Fibroblast of peridontal ligament (primary cell): ENCODE results near the gene TMEM26.
"Not testable (repeated sequence)": the region's sequence is repeated elsewhere in the genome, so short reads cannot be mapped to it uniquely, and the experiment has no call there.

Experiments used
- DNase-seq: peaks from one replicate; pipeline ENCODE4 v3.0.0-alpha.2; 2010; ENCODE audit errors: extremely low read depth

TMEM26 gene

DNA sequence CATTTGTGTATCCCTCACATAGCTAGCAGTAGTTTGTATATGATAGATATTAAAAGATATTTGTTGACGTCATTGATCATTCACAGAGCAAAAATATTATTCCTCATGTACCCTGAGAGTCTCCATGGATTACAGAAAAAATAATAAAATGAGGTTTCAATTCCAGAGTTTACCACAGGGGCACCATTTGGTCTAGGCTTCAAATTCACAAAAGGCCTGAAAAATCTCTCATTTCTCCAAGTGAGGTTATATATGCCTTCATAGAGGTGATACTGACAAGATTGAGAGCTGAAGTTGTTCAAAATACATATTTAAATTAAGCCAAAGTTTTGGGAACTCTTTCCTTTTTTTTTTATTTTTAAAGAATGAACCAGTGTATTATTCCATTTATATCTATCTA is 52.7 kb downstream of the TMEM26 start:
- DNase-seq: no peak

DNA sequence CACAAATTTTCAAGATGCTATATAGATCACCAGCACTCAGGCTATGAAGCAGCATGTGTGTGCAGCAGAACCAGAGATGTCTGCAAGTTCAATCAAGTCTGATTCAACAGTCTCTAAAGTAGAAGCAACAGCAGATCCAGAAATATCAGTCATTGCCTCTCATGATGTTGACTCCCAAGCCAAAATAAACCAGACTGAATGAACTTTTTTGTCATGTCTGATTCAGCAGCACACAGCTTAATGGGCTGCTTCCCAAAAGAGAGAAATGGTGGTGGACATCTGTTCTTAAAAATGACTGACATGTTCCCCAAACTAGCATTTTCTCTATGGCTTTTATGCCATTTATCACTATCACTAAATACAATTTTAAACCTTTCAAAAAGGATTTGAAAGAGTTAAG is 53.8 kb downstream of the TMEM26 start:
- DNase-seq: peak; percentile 76

DNA sequence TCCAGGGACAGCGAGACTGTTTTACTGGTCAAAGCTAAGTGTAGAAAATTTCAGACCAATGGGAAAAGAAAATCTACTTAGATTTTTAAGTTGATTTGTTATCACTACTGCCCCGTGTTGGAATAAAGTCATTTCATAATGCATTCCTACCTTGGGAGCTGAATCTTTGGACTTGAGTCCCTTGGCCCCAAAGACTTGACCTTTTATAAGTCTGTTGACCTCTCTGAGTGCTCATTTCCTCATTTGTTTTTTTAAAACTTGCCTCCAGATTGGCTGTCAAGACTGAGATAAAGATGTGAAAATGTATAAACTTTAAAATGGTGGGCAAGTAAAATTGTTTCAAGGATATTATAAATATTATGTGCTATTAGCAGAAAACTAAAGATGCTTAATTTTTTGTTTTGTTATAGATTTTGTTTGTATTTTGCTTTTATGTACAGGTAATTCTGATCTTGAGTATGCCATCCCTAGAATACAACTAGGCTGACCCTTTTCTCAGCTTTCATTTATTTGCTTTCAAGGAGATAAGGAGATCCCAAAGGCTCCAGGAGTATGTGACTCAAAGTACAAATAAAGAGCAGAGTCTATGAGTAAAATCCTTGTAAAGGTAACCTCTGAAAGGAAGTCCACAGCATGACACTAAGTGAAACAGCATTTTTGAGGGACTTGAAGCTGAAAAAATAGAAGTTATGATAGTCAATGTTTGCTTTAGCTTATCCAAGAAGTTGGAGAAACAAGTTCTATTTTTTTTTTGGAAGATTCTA is 54.6 kb downstream of the TMEM26 start:
- no peak for DNase-seq

DNA sequence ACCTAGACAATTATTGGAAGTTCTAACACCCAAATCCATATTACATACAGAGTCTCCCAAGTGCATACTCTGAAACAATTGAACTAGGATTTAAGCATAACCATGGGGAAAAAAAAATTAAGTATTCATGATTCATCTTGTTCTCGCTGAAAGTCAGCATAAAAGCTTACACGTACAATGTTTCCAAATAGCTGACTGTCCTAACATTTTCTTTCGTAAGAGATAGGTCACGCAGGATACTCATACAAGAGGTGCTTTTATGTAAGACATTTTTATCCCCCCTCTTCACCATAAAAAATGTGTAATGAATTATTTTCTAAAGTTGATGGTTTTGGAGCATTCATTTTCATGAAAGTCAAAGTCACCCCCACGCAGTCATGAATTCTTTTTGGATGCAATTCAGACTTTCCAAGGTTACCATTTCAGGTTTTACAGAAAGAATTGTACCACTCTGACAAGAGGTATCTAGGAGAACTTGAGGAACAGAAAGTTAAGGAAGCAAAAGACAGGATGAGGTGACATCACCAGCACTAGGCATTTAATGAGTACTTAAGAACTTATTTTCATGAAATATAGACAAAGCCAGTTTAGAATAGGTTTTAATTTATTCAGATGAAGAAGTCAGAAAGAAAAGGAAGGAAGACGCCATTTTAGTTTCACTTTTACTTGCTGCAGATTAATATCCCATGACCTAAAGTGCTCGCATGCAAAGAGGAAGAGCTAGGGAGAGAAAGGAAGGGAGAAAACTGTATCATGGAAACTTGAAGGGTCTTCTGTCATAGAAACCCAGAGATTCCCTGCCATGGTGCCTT is 55.8 kb downstream of the TMEM26 start:
- DNase-seq: peak; percentile 72

DNA sequence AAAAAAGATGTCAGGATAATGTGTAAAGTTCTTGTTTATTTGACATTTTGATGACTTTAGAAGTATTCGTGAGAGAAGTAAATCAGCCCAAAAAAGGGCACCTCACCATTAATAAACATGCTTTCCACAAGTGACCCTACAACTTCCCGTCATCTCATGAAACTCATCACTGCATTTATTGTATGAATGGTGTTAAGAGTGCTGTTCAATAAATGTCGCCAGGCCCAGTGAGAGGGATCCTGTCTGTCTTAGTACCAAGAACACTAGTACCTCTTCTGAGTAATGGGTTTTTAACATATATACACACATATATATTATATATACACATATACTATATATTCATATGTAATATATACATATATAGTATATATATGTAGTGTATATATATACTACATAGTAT is 61.9 kb downstream of the TMEM26 start:
- DNase-seq: no peak

DNA sequence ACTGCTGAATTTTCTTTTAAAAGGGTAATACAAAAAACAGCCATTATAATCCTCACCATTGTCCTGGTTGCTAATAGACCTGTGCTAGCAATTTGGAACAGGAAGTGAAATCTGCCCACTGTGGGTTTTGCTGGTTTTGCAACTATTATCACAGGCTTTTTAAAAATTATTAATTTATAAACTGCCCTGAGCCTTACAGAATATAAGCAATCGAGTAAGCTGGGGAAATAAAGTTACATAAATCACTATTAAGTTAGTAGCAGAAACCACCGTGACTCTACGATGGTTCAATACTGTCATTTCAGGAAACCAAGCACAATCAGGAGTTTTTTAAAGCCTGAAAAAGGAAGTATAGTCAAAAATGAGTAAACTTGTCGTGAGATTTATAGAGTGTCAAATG is 62.3 kb downstream of the TMEM26 start:
- DNase-seq: no peak

DNA sequence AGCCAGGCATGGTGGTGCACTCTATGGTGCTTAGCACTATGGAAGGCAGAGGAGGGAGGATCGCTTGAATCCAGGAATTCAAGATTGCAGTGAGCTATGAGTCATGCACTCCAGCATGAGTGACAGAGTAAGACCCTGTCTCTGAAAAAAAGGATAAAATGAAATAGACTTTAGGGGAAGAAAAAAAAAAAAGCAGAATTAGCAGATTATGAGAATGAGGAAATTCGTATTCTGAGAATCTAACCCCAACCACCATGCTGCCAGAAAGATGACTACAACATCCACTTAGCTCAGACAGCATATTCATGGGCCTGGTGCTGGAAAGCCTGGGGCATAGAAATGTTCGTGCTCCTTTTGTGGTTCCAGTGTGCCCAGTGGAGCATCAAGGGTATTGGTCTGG is 63.3 kb downstream of the TMEM26 start:
- DNase-seq: no peak

DNA sequence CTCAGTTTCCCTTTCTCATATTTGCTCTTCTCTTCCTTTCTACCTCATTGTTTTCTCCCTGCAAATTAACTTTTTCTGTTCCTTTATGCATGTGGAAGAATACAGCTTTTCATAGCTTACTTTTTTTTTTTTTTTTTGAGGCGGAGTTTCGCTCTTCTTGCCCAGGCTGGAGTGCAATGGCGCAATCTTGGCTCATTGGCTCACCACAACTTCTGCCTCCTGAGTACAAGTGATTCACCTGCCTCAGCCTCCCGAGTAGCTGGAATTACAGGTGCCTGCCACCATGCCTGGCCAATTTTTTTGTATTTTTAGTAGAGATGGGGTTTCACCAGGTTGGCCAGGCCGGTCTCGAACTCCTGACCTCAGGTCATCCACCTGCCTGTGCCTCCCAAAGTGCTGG is 64.2 kb downstream of the TMEM26 start:
- DNase-seq: not testable (repeated sequence)

DNA sequence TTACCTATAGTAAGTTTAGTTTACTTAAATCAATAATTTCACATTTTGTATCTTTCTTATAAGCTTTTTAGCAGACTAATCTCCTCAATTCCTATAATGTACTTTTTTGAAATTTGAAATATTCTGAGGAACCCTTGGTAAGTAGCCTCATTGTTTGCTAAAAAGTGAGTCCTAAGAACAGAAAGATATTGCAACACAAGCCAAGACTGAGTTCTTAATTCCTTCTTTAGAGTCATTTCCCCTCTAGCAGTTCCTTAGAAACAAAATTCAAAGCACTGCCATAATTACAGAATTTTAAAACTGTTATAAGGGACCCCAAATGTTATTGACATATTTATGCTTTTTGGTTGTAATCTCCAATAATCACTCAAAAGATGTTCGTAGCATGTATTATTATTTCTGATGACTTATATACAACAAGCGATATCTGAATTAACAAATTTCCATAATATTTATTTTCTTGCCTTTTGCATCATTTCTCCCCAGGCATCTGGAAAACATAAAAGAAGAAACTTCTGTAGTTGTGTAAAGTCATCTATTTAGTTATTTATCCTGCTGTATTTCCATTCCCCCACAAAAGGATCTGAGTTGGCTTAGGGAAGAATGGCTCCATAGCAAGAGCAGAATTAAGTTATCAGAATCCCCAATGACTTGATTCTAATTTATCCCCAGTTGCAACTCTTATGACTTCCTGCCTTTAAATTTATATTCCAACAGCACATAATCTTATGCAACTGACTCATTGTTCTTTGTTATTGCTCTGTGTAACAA is 67.8 kb downstream of the TMEM26 start:
- no peak for DNase-seq

DNA sequence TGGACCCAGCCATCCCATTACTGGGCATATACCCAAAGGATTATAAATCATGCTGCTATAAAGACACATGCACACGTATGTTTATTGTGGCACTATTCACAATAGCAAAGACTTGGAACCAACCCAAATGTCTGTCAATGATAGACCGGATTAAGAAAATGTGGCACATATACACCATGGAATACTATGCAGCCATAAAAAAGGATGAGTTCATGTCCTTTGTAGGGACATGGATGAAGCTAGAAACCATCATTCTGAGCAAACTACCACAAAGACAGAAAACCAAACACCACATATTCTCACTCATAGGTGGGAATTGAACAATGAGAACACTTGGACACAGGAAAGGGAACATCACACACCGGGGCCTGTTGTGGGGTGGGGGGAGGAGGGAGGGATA is 72.0 kb downstream of the TMEM26 start:
- DNase-seq: not testable (repeated sequence)

DNA sequence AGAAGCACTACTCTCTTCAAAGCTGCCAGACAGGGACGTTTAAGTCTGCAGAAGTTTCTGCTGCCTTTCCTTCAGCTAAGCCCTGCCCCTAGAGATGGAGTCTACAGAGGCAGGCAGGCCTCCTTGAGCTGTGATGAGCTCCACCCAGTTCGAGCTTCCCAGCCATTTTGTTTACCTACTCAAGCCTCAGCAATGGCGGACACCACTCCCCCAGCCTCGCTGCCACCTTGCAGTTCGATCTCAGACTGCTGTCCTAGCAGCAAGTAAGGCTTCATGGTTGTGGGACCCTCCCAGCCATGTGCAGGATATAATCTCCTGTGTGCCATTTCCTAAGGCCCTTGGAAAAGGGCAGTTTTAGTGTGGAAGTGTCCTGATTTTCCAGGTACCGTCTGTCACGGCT is 74.3 kb downstream of the TMEM26 start:
- no peak for DNase-seq

DNA sequence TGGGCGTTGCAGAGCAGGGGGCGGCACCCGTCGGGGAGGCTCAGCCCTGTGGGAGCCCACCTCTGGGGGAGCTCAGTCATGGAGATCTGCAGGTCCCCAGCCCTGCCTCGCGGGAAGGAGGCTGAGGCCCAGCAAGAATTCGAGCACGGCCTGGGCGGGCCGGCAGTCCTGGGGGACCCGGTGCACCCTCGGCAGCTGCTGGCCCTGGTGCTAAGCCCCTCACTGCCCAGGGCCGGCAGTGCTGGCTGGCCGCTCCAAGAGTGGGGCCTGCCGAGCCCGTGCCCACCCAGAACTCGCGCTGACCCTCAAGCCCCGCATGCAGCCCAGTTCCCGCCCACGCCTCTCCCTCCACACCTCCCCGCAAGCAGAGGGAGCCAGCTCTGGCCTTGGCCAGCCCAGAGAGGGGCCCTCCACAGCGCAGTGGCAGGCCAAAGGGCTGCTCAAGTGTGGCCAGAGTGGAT is 76.2 kb downstream of the TMEM26 start:
- no peak for DNase-seq

DNA sequence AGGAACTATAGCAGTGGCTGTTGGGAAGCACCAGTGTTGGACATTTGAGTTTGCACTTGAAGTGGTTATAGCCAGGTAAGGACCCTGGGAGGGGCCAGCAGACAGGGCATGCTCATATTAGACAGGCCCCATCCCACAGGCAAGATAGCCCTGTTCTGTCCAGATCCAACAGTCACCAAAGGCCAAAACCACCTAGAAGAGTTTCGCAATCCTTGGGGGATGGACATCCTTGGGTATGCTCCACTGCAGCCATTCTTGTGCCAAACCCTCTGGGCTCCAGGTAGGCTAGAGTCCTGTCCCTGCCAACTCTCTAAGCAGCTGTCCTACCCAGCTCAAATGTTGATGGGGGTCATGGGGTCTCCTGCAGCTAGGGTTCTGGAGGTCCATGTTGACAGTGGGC is 76.8 kb downstream of the TMEM26 start:
- no peak for DNase-seq

DNA sequence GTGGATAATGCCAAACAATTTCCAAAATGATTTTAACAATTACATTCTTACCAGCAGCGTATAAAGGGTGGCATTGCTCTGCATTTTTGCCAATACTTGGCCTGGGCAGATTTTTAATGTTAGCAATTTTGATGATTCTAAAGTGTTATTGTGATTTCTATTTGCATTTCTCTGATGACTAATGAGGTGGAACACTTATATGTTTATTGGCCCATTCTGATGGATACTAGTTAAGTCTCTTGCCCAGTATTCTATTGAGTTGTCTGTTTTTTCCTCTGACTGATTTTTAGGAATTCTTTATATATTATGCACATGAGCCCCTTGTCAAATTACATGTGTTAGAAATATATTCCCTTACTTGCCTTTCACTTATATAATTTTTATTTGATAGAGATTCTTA is 86.8 kb downstream of the TMEM26 start:
- DNase-seq: no peak

DNA sequence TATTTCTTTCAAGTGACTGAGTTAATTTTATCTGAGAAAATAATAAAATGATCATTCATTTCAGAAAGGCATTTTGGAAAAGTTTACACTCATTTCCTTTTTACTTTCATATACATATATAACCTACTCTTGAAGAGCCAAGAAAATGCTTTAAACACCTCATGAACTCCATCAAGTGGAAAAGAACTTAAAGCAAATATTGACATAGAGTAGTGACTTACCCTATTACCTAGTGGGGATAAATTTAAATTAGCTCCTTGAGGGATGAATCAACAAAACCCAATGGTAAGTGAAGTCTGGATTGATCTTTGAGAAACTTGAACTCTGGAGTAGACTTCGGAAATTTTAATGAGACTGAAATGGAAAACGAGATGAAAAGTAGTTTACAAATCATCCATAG is 88.6 kb downstream of the TMEM26 start:
- DNase-seq: no peak

DNA sequence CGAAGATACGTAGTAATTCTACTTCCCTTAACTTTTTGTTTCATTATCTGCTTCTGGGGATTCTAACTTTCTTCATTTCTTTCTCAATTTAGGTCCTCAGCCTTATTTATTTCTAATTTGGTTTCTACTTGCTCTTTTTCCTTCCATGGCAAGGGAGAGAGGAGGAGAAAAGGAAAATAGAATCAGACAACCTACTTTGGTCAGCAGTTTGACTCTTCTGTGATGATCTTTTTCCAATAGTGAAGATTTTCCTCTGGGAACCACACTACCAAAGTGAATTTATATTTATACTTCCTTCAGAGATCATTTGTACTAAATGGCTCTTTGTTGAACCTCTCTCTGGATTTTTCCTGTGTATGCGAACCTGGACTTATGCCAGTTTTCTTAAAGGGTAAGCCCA is 90.2 kb downstream of the TMEM26 start:
- no peak for DNase-seq

DNA sequence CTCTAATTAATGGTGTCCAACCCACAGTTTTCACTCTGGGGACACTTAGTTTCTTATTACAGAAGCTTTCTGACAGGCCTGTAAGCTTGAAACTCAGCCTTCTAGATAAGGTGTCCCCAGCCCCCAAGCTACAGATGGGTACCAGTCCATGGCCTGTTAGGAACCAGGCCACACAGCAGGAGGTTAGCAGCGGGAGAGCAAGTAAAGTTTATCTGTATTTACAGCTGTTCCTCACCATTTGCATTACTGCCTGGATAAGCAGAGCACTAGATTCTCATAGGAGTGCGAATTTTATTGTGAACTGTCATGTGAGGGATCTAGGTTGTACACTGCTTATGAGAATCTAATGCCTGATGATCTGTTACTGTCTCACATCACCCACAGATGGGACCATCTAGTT is 93.7 kb downstream of the TMEM26 start:
- no peak for DNase-seq

DNA sequence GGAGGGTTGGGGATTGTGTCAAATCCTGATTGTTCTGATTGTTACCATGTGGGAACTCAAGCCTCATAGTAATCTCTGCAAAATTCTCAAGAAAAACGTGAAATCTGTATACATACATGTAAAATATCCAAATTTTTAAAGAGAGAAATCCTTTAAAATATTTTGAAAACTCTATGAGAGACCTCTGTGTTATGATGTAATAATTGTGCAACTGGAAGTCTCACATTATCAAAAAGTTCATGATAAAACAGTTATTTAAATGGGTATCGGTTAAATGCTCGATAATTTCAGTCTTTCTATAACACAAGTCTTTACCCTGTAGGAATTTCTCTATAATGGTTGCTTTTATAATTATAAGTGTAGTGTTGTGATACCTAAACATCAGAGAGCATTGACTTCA is 95.5 kb downstream of the TMEM26 start:
- no peak for DNase-seq
